ENCODE data around the gene SLC2A2.

DNA sequence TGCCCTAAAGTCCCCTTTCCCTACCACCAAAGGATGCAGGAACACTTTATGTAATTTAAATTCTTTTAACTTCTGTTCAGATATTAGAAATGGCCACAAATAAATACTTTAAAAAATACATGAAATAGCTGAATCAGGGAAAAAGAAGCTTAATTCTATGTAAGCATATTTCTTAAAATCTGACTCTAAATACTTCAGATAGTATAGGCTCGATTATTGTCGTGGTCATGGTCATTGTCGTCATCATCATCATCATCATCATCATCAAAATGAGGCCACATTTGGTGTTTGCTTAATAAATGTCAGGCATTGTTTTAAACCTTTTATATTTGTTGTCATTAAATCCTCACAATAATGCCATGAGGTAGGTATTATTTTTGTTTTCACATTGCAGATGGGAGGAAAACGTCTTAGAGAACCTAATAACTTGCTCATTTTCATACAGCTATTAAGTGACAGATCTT lies 14.6 kb downstream of the SLC2A2 start:
- TF ChIP-seq POLR2A (IDR thresholded peaks at IDR 0.05) (no peak), POLR2AphosphoS5 (IDR thresholded peaks at IDR 0.05) (no peak)
- TF ChIP-seq, protein P1, sequence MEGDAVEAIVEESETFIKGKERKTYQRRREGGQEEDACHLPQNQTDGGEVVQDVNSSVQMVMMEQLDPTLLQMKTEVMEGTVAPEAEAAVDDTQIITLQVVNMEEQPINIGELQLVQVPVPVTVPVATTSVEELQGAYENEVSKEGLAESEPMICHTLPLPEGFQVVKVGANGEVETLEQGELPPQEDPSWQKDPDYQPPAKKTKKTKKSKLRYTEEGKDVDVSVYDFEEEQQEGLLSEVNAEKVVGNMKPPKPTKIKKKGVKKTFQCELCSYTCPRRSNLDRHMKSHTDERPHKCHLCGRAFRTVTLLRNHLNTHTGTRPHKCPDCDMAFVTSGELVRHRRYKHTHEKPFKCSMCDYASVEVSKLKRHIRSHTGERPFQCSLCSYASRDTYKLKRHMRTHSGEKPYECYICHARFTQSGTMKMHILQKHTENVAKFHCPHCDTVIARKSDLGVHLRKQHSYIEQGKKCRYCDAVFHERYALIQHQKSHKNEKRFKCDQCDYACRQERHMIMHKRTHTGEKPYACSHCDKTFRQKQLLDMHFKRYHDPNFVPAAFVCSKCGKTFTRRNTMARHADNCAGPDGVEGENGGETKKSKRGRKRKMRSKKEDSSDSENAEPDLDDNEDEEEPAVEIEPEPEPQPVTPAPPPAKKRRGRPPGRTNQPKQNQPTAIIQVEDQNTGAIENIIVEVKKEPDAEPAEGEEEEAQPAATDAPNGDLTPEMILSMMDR (IDR thresholded peaks at IDR 0.05) = no peak
